Stimulated activated CD8-positive, alpha-beta memory T cell treated with anti-CD3 and anti-CD28 coated beads, Interleukin-12 subunit alpha, Interleukin-12 subunit beta, amount 100 ng/mL, for 24 hours (primary cell): ENCODE measurements around the gene RAB14.
"Not testable (repeated sequence)": the region's sequence is repeated elsewhere in the genome, so short reads cannot be mapped to it uniquely, and the experiment has no call there.

ENCODE experiments used
- DNase-seq: peaks from one replicate; pipeline ENCODE4 v3.0.0-alpha.2; 2020; ENCODE audit errors: extremely low read depth

The RAB14 gene

GRCh38 chr9:121156263-121156731, 45.4 kb downstream of the RAB14 start:
- no peak for DNase-seq

- DNase-seq = no peak
Observed at GRCh38 chr9:121154782-121155181, 46.9 kb downstream of the RAB14 start.

- DNase-seq = no peak
Observed at GRCh38 chr9:121153642-121154041, 48.0 kb downstream of the RAB14 start.

GRCh38 chr9:121150188-121150587, 51.5 kb downstream of the RAB14 start:
- no peak for DNase-seq

- no peak for DNase-seq
Observed at GRCh38 chr9:121144482-121144881, 57.2 kb downstream of the RAB14 start.

- no peak for DNase-seq
Observed at GRCh38 chr9:121143771-121144170, 57.9 kb downstream of the RAB14 start.

GRCh38 chr9:121141706-121142105, 60.0 kb downstream of the RAB14 start:
- DNase-seq = no peak

GRCh38 chr9:121141306-121141705, 60.4 kb downstream of the RAB14 start:
- no peak for DNase-seq

GRCh38 chr9:121140162-121140561, 61.5 kb downstream of the RAB14 start:
- DNase-seq = no peak

- DNase-seq = no peak
Observed at GRCh38 chr9:121138973-121139372, 62.7 kb downstream of the RAB14 start.

- no peak for DNase-seq
Observed at GRCh38 chr9:121138561-121138960, 63.1 kb downstream of the RAB14 start.

- DNase-seq = no peak
Observed at GRCh38 chr9:121135642-121136041, 66.0 kb downstream of the RAB14 start.

- peak; percentile 9 for DNase-seq
Observed at GRCh38 chr9:121133104-121133816, 68.4 kb downstream of the RAB14 start.

GRCh38 chr9:121129384-121129783, 72.3 kb downstream of the RAB14 start:
- DNase-seq = not testable (repeated sequence)
